ENCODE measurements around the gene PIAS2.
"Not testable (repeated sequence)": the region's sequence is repeated elsewhere in the genome, so short reads cannot be mapped to it uniquely, and the experiment has no call there.

PIAS2 gene

DNA sequence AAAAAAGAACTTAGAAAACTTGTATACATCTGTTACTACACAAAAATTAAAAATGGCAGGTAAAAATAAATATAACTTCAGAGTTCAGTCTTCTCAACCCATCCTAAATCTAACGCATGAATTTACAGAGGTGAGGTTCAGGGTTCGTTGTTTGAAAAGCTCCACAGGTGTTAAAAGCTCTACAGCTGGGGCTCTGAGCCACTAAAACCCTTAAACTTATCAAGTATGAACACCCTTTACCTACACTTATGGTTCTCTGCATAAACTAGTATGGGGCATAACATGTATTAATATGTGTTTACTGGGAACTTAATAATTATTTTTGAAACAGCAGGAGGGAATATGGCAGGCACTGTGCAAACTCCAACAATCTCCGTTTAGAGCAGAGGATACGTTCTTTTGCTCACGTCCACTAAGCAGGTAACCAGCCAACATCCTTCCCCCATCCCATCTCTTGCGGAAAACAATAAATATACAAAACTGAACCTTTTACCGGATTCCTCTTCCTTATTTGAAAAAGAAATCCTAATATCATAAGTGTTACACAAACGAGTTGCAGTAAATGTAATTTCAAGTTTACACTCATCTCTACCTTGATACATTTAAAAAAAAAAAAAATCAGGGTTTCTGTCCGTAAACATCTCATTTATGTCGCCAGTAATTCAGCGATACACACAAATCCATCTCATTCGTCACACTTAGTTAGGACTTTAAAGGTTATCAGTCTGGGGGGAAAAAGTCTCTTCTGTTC is 1.3 kb downstream of the PIAS2 start:
- intact Hi-C loops (cut with DNase I), result loop anchor here (10.0 kb wide), 1 partner anchor 161 kb away; the partner anchor contains the start of gene ST8SIA5
- DNase-seq, result no peak

DNA sequence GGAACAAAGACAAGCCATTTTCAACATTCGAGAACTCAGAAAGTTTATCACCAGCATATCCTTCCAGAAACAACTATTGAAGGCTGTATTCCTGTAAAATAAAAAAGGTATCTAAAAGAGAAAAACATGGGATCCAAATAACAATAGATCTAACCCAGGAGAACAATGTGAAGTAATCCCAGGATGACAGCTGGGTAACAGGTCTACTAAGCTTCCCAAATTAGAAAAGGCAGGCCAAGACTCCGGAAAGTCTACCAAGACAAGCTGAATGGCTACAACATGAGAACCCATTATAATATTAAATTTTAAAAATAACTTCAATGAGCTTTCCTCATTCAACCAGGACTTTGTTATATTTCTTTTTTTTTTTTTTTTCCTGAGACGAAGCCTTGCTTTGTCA is 6.5 kb downstream of the PIAS2 start:
- DNase-seq, result no peak
- intact Hi-C loops (cut with DNase I), result loop anchor here (10.0 kb wide), 1 partner anchor 156 kb away; the partner anchor contains the start of gene ST8SIA5

DNA sequence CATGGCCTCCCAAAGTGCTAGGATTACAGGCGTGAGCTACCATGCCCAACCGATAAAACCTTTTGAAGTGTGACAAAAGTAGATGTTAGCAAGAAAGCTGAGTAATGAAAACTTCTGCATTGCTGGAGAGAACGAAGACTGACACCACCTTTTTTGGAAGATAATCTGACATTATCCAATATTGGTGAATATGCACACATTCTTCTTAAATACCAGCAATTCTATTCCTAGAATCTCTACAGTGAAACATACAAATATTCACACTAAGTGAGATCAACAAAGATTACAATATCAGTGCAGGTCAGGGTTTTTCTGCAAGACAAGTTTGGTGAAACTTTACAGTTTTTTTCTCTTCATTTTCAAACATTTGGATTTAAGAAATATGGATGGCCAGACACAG is 7.8 kb downstream of the PIAS2 start:
- no peak for DNase-seq
- intact Hi-C loops (cut with DNase I), result no loop called here

DNA sequence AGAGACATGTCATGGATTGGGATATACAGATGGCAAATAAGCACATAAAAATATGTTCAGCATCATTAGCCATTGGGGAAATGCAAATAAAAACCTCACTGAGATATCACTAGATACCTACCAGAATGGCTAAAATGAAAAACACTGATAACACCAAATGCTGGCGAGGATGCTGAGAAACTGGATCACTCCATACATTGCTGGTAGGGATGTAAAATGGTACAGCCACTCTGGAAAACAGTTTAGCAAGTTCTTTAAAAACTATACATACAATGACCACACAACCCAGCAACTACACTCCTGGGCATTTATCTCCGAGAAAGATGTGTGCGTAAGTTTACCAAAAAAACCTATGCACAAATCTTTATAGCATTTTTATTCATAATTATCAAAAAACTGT is 13.9 kb downstream of the PIAS2 start:
- intact Hi-C loops (cut with DNase I), result no loop called here
- no peak for DNase-seq

DNA sequence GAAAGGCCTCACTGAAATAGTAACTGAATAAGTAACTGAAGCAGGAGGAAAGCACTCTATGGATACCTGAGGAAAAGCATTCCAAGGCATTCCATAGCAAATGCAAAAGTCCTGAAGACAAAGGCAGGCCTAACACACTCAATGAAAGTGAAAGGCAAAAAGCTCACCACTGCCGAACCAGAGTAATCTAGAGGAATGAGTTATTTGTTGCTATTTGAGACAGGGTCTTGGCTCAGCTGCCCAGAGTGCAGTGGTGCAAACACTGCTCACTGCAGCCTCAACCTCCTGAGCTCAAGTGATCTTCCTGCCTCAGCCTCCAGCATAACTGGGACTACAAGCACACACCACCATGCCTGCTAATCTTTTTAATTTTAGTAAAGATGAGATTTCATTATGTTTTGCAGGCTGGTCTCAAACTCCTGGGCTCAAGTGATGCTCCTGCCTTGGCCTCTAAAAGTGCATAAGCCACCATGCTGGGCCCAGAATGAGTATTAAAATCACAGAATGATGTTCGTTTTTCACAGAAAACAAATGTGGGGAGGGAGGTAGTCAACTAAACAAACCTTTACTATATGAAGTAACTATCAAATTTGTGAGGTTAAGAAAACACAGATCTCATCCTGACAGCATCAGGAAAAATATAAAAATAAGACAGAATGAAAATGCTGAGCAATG is 17.9 kb downstream of the PIAS2 start:
- DNase-seq, result no peak
- intact Hi-C loops (cut with DNase I), result no loop called here

DNA sequence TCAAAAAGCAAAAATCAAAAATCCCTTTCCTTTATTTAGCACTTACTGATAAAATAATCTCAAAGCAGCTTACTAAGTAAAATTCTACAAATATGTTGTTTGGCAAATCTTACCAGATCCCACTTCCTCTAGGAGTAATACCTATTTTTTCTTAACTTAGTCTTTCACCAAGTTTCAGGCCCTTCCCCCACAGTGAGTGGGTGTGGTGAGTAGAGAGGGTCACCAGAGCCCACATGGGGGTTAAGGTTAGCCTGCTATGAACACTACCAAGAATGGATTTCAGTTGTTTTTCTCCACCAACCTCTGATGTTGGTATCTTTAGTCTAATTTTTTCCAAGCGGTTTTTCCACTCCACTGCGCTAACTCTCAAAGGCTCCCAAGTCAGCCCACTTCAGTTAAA is 23.2 kb downstream of the PIAS2 start:
- intact Hi-C loops (cut with DNase I), result no loop called here
- DNase-seq, result no peak

DNA sequence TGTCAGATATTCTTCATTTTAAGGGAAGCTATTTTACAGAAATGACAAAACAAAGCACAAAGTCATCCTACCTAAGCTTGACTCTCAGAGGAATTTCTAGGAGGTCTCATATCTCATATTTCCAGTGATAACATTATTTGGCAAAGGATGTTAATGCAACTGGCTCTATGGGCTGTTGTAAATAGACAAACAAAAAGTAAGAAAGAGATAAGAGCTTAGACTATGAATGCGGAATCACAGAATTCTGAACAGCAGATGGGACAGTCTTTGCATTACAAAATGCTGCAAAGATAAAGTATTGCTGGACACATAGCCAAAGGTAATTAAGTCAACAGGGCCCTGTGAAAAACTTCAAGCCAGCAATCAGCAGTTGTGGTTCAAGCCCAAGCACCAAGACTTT is 23.9 kb downstream of the PIAS2 start:
- DNase-seq, result no peak
- intact Hi-C loops (cut with DNase I), result no loop called here

DNA sequence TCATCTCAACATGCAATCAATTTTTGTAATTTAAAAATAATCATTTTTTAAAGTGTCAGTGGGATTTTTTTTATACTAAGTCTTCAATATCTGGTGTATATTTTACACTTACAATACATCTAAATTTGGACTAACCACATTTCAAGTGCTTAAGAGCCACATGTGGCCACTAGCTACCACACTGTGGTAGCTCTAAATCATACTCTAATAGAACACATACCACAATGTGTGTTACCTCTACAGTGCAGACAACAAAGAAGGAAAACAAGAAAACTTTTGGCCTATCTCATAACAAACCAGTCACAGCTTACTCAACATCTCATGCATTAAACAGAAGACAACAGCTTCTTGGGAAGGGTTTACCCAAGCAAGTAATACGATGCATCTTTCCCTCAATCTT is 24.5 kb downstream of the PIAS2 start:
- DNase-seq, result no peak
- intact Hi-C loops (cut with DNase I), result no loop called here

DNA sequence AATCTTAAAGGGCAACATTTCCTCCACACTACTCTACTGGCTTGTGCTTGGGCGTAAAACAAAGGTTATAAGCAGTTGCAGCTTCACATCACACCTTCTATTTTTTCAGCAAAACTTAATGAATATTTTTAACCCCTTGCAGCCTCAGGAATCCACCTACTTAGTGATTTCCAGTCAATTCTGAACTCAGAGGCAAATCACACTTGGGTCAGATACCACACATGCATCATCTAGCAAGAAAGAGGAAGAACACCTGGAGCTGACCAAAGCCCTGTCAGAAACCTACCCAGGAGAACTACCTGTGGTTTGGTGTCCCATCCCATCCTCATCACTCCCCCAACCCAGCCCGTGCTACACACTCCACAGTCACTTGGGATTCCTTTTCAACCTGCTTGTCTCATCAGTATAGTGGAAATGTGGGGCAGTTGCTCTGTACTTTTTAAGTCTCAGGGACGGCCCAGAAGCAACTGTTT is 25.5 kb downstream of the PIAS2 start:
- intact Hi-C loops (cut with DNase I), result no loop called here
- DNase-seq, result no peak

DNA sequence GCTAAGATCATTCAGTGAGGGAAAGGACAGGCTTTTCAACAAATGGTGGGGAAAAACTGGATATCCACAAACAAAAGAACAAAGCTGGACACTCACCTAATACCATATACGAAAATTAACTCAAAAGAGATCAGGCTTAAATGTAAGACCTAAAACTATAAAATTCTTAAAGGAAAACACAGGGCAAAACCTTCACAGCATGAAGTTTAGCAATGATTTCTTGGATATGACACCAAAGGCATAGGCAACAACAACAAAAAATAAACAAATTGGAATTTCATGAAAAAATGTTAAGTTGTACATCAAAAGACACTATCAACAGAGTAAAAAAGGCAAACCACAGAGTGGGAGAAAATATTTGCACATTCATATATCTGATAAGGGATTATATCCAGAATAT is 28.3 kb downstream of the PIAS2 start:
- intact Hi-C loops (cut with DNase I), result no loop called here

DNA sequence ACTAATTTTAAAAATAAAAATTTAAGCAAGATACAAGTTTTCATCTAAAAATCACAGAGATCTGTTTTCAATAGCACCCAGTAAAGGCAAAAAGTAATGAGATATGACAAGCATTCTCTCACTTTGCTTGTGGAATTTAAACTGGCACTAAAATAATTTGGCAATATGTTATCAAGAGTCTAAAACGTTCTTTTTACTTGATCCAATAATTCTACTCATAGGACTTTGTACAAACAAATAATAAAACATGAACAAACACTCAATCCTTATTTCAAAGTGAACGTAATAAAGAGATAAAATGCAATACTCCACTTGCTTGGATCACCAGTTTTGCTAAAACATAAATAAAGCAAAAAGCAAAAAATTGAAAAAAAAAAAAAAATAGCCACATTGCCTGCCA is 30.4 kb downstream of the PIAS2 start:
- intact Hi-C loops (cut with DNase I), result no loop called here
- DNase-seq, result no peak

More for the DNA sequence above, 28.3 kb downstream of the PIAS2 start:
- no peak for DNase-seq

DNA sequence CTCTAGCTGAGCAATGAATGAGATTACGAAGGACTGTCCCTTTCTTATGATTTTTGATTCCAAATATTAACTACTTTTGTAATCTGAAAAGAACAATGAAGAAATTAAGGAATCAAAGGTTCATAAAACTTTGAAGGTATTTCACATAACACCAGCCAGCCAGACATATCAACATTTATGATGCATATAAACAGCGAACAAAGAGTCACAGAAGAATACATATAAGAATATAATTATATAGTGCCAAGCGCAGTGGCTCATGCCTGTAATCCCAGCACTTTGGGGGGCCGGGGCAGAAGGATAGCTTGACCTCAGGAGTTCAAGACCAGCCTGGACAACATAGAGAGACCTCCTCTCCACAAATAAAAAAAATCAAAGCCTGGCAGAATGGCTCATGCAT is 34.1 kb downstream of the PIAS2 start:
- intact Hi-C loops (cut with DNase I), result no loop called here
- DNase-seq, result no peak

DNA sequence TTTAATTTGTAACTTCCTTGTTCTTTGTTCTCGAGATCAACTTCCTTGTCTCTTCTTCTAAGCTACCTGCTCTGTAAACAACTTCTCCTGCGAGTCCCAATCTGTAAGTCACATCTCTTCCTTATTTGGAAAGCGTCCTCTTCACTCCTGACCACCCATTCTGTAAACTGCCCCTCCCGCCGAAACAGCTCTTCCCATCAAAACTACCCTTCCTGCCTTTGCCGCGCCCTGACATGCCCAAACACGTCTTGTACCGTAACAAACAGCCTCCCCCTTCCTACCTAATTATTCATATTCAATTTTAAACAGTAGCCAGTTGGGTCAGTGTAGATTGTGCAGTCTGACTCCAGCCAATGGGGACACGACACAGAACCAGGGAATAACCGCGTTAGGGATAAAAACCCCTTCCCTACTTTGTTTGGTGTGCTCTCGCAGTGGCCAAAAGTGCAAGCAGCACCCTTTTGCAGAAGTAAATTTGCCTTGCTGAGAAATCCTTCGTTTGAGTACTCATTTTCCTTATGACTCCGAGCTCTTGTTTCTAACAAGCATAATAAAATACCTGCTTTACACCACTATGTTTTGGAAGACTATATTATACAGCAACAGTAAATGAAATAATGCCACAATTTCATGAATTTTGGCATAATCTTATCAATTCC is 39.8 kb downstream of the PIAS2 start:
- DNase-seq, result no peak
- intact Hi-C loops (cut with DNase I), result no loop called here

DNA sequence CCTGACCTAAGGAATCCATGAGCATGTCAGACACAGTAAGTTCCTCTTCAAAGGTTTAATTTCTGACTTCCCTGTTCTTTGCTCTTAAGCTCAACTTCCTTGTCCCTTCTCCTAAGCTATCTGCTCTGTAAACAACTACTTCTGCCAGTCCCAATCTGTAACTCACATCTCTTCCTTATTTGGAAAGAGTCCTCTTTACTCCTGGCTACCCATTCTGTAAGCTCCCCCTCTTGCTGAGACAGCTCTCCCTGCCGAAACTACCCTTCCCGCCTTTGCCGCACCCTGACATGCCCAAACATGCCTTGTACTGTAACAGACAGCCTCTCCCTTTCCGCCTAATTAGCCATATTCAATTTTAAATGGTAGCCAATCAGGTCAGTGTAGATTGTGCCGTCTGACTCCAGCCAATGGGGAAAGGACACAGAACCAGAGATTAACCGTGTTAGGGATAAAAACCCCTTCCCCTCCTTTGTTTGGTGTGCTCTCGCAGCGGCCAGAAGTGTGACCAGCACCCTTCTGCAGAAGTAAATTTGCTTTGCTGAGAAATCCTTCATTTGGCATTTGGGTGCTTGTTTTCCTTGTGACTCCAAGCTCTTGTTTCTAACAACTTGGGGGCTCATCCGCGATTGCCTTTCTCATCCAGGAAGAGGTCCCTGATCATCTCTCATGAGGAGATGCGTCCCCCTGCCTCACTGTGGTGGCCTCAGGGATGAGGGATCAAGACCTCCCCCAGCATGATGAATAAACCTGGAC is 49.0 kb downstream of the PIAS2 start:
- intact Hi-C loops (cut with DNase I), result no loop called here
- DNase-seq, result no peak

DNA sequence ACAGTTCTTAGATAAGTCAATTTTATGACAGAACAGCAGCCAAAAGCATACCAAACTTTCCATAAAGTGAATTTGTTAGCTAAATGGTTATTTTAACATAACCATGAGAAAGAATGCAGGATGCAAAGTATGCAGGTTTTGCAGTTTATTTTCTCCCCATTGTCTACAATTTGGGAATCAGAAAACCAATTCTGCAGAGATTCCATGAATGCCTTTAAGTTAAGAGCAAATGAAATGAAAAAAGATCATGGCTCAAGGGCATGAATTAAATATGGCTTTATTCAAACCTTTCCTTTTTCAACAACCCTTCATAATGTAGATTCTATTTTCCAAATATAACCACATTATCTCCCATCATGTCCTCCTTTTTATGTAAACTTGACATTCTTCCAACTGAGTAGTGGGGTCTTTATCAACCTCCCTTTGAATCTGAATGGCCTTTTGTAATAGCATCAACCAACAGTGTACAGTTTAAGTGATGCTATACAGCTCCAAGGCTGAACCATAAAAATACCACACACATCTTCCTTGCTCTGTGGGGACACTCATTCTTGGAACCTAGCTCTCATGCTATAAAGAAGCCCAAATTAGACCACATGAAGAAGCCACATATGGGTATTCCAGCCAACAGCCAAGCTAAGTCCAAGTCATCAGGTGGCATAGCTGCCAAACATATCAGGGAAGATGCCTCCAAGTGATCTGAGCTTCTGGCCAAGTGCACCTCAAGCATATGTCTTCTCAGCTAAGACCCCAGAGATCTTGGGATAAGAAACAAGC is 49.8 kb downstream of the PIAS2 start:
- no peak for DNase-seq
- intact Hi-C loops (cut with DNase I), result no loop called here

DNA sequence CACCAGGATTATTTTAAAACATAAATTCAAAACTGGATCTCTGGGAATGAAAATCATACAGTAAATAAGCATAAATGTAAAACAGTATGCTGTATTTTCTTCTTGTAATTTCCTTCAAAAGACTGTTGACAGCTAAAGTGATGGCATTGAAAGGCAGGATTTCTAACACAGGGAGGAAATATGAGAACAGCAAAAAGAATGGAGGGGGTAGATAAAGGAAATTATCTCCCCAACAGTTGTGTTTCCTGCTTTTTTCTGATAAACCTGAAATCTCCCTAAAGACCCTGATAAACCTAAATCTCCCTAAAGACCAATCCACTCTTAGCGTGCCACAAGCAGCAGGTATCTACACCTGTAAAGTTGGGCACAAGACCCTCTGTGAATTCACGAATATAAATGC is 50.8 kb downstream of the PIAS2 start:
- no peak for DNase-seq
- intact Hi-C loops (cut with DNase I), result no loop called here

DNA sequence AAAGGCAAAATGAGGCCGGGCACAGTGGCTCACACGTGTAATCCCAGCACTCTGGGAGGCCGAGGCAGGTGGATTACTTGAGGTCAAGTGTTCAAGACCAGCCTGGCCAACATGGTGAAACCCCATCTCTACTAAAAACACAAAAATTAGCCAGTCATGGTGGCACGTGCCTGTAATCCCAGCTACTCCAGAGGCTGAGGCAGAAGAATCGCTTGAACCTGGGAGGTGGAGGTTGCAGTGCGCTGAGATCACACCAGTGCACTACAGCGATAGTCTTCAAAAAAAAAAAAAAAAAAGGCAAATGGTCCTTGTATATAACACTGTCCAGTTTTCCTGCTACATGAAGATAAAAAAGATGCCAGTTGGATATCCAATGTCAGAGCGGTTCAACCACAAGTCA is 52.1 kb downstream of the PIAS2 start:
- intact Hi-C loops (cut with DNase I); DNase-seq: not testable (repeated sequence)

DNA sequence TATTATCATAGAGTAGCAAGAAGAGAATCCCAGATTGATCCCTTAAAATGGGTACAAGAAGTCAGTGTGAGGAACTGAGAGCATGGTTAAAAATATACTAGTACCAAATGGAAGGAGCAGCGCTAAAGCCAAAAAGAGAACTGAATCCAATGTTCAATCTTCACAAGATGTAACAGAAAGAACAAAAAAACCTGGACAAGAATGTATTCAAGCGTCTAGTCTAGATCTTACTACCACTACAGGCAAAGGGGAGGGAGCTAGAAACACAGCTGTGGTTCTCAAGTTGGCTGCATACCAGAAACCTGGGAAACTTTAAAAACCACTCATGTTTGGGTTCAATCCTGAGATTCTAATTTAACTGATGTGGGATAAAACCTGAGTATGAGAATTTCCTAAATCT is 57.5 kb downstream of the PIAS2 start:
- no peak for DNase-seq
- intact Hi-C loops (cut with DNase I), result no loop called here

DNA sequence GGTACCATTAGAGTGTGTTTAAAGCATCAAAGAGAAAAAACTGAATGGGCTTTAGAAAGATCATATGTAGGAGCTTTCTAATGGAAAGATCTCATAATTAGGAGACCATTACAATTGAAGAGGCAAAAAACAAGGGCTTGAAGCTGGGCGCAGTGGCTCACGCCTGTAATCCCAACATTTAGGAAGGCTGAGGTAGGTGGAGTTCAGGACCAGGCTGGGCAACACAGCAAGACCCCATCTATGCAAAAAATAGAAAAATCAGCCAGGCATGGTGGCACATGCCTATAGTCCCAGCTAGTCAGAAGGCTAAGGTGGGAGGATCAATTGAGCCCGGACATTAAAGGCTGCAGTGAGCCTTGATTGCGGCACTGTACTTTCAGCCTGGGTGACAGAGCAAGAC is 59.0 kb downstream of the PIAS2 start:
- intact Hi-C loops (cut with DNase I), result no loop called here
- no peak for DNase-seq
